Neural progenitor cell (in vitro differentiated cells): ENCODE results near the gene CCDC184. TPM values are rescaled to one million over a fixed set of nuclear protein-coding genes. Genes with fewer than 3 reads are reported as not detected.

ENCODE experiments used
- DNase-seq: peaks from one replicate; pipeline ENCODE4 v3.0.0-alpha.2; 2016; ENCODE audit warnings: low spot score
- H2AFZ ChIP-seq: fragments of 200-600 bp; sonication (generic); replicated peaks from 2 replicates; pipeline ENCODE4 v1.6.1; 2016; ENCODE audit warnings: antibody characterized with exemption
- H3F3A ChIP-seq: fragments of 200-600 bp; sonication (generic); 2 replicates; pipeline ENCODE4 v1.6.1; 2016; ENCODE audit warnings: antibody characterized with exemption, low read depth
- H3K27ac ChIP-seq: fragments of 200-600 bp; sonication (generic); 2 replicates; pipeline ENCODE4 v1.5.1; 2016; ENCODE audit warnings: mild to moderate bottlenecking
- H3K27me3 ChIP-seq: fragments of 200-600 bp; sonication (generic); 2 replicates; pipeline ENCODE4 v1.6.1; 2016; ENCODE audit warnings: mild to moderate bottlenecking, moderate library complexity
- H3K36me3 ChIP-seq: fragments of 200-600 bp; sonication (generic); 2 replicates; pipeline ENCODE4 v1.5.1; 2016
- H3K4me1 ChIP-seq: fragments of 200-600 bp; sonication (generic); 2 replicates; pipeline ENCODE4 v1.6.1; 2016; ENCODE audit warnings: mixed run types
- H3K4me2 ChIP-seq: fragments of 200-600 bp; sonication (generic); 2 replicates; pipeline ENCODE4 v1.6.1; 2016
- H3K4me3 ChIP-seq: fragments of 200-600 bp; sonication (generic); 2 replicates; pipeline ENCODE4 v1.5.1; 2016
- H3K79me2 ChIP-seq: fragments of 200-600 bp; sonication (generic); 2 replicates; pipeline ENCODE4 v1.6.1; 2016; ENCODE audit warnings: low read depth
- H3K9ac ChIP-seq: fragments of 200-600 bp; sonication (generic); 2 replicates; pipeline ENCODE4 v1.6.1; 2016
- H3K9me3 ChIP-seq: fragments of 200-600 bp; sonication (generic); 2 replicates; pipeline ENCODE4 v1.5.1; 2016; ENCODE audit warnings: low read depth
- H4K20me1 ChIP-seq: fragments of 200-600 bp; sonication (generic); 2 replicates; pipeline ENCODE4 v1.6.1; 2016; ENCODE audit warnings: low read depth
- H3K27ac Mint-ChIP-seq: 3 replicates; pipeline ENCODE4 v1.8.0; 2021; ENCODE audit warnings: mixed read lengths
- H3K27me3 Mint-ChIP-seq: 2 replicates; pipeline ENCODE4 v1.8.0; 2022; ENCODE audit warnings: low read depth, mild to moderate bottlenecking, inconsistent platforms, moderate library complexity, mixed read lengths; ENCODE audit not compliant: insufficient read depth
- H3K36me3 Mint-ChIP-seq: 3 replicates; pipeline ENCODE4 v1.8.0; 2021; ENCODE audit warnings: mixed read lengths
- H3K4me1 Mint-ChIP-seq: 3 replicates; pipeline ENCODE4 v1.8.0; 2021; ENCODE audit warnings: mixed read lengths
- H3K4me3 Mint-ChIP-seq: 3 replicates; pipeline ENCODE4 v1.8.0; 2021; ENCODE audit warnings: mild to moderate bottlenecking, moderate library complexity, mixed read lengths
- H3K9me3 Mint-ChIP-seq: 3 replicates; pipeline ENCODE4 v1.8.0; 2020; ENCODE audit warnings: mixed read lengths
- CTCF ChIP-seq: fragments of 200-600 bp; sonication (generic); IDR thresholded peaks from 2 replicates; pipeline ENCODE4 v1.5.1; 2017; ENCODE audit warnings: antibody characterized with exemption, mild to moderate bottlenecking
- EZH2 ChIP-seq: fragments of 200-600 bp; sonication (generic); IDR thresholded peaks from 2 replicates; pipeline ENCODE4 v1.6.1; 2017; ENCODE audit warnings: antibody characterized with exemption, mild to moderate bottlenecking, moderate library complexity
- EZH2phosphoT487 ChIP-seq: fragments of 200-600 bp; sonication (generic); IDR thresholded peaks from 2 replicates; pipeline ENCODE4 v1.6.1; 2017; ENCODE audit warnings: antibody characterized with exemption
- total RNA-seq: library from RNA; depleted of rRNA; stranded (reverse); fragments of >200 nt; gene quantifications from 2 replicates; pipeline ENCODE4 v1.2.3, GENCODE V29; 2015; ENCODE audit warnings: low replicate concordance

The CCDC184 gene
- total RNA-seq, 1 donor from 2014 or later, result 0.28 TPM

DNA sequence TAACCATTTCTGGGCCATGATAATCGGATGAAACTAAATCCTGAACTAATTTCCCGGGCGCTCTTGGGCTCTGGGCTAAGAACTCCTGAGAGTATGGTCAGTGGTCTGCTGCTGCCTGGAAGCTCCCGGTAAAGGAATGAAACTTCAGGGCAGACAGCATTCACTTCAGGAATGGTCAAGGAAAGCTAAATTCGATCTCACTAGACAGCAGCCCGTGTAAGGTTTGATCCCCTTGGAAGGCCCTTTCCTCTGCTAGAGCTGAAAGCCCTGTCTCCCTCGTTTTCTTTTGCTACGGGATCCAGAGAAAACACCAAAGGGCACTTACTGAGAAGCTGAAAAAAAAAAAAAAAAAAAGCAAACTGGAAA lies 26.8 kb upstream of the CCDC184 start:
- Histone ChIP-seq H3K4me3 (peak overlapping the region; percentile 69), H3F3A (peaks cover 14% of the 10 kb centered on the region), H3K9ac (no peak overlapping the region), H3K4me2 (peak overlapping the region; percentile 82), H4K20me1 (no peaks in the 10 kb centered on the region), H2AFZ (peak overlapping the region; percentile 94), H3K27me3 (no peaks in the 10 kb centered on the region), H3K4me1 (peaks cover 5% of the 10 kb centered on the region), H3K79me2 (no peaks in the 10 kb centered on the region), H3K9me3 (no peaks in the 10 kb centered on the region), H3K27ac (no peak overlapping the region), H3K36me3 (no peaks in the 10 kb centered on the region)
- H3K4me3 Mint-ChIP-seq, result peak overlapping the region; percentile 95
- no peaks in the 10 kb centered on the region for H3K9me3 Mint-ChIP-seq
- peaks cover 17% of the 10 kb centered on the region for H3K4me1 Mint-ChIP-seq
- DNase-seq, result no peak
- H3K27me3 Mint-ChIP-seq, result peaks cover 3% of the 10 kb centered on the region
- peak overlapping the region; percentile 60 for H3K27ac Mint-ChIP-seq
- no peak for TF ChIP-seq EZH2
- TF ChIP-seq EZH2phosphoT487, result no peak
- no peak for TF ChIP-seq CTCF
- H3K36me3 Mint-ChIP-seq, result peaks cover 2% of the 10 kb centered on the region

- peaks cover 2% of the 10 kb centered on the region for H3K36me3 Mint-ChIP-seq
- H3K9me3 Mint-ChIP-seq, result no peaks in the 10 kb centered on the region
- H3K79me2 ChIP-seq, result no peaks in the 10 kb centered on the region
- peaks cover 5% of the 10 kb centered on the region for H3K4me1 ChIP-seq
- H3K27ac ChIP-seq, result no peak within 1 kb of the TSS
- no peaks in the 10 kb centered on the region for H3K27me3 ChIP-seq
- H3F3A ChIP-seq, result peaks cover 14% of the 10 kb centered on the region
- peak within 1 kb of the TSS; percentile 69 for H3K4me3 ChIP-seq
- no peaks in the 10 kb centered on the region for H3K9me3 ChIP-seq
- peaks cover 3% of the 10 kb centered on the region for H3K27me3 Mint-ChIP-seq
- no peaks in the 10 kb centered on the region for H4K20me1 ChIP-seq
- H2AFZ ChIP-seq, result peak within 1 kb of the TSS; percentile 94
- TF ChIP-seq EZH2phosphoT487 (no peak), CTCF (peak; percentile 52), EZH2 (no peak)
- H3K4me3 Mint-ChIP-seq, result peak within 1 kb of the TSS; percentile 95
- peak; percentile 100 for DNase-seq
- peak within 1 kb of the TSS; percentile 98 for H3K27ac Mint-ChIP-seq
- H3K4me1 Mint-ChIP-seq, result peaks cover 17% of the 10 kb centered on the region
- H3K4me2 ChIP-seq, result peak within 1 kb of the TSS; percentile 82
- peak within 1 kb of the TSS; percentile 18 for H3K9ac ChIP-seq
- H3K36me3 ChIP-seq, result no peaks in the 10 kb centered on the region
Measured at GRCh38 chr12:48157018-48157888, 26.2 kb upstream of the CCDC184 start, which contains the start of gene ASB8. TSS of gene ASB8 (minus strand) at chr12:48157515. CDS start at chr12:48153496, 4,019 bp downstream.

DNA sequence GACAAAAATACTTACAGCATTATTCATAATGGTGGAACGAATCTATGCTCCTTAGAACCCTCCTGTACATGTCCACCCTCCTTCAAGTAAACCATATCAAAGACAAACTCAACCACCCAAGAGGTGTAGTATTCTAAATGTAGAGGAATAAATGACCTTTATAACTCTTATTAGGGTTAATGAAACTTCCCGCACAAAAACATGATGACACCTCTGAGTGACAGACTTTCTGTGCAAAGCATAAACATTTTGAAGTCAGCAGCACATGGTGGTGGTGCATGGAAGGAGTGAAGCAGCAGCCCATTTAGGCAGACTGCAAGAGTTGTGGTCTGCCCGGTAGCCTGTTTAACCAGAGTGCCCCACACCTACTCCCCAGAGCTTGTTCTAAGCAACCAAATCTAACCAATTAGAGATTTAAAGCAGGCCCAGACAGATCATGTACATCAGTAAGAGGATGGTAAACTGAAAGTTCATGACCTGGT lies 25.5 kb upstream of the CCDC184 start:
- H3K36me3 ChIP-seq, result no peaks in the 10 kb centered on the region
- no peak overlapping the region for H3K27ac ChIP-seq
- Mint-ChIP-seq H3K4me1 (peaks cover 17% of the 10 kb centered on the region), H3K36me3 (peaks cover 2% of the 10 kb centered on the region), H3K4me3 (peak overlapping the region; percentile 95), H3K27me3 (peaks cover 3% of the 10 kb centered on the region), H3K9me3 (no peaks in the 10 kb centered on the region), H3K27ac (peak overlapping the region; percentile 98)
- H4K20me1 ChIP-seq, result no peaks in the 10 kb centered on the region
- H3K4me1 ChIP-seq, result peaks cover 5% of the 10 kb centered on the region
- H3K4me3 ChIP-seq, result peak overlapping the region; percentile 69
- H3K4me2 ChIP-seq, result peak overlapping the region; percentile 82
- H3F3A ChIP-seq, result peaks cover 14% of the 10 kb centered on the region
- TF ChIP-seq EZH2, result no peak
- TF ChIP-seq EZH2phosphoT487, result no peak
- TF ChIP-seq CTCF, result no peak
- no peaks in the 10 kb centered on the region for H3K27me3 ChIP-seq
- H3K79me2 ChIP-seq, result no peaks in the 10 kb centered on the region
- H2AFZ ChIP-seq, result peak overlapping the region; percentile 94
- no peak overlapping the region for H3K9ac ChIP-seq
- no peaks in the 10 kb centered on the region for H3K9me3 ChIP-seq
- DNase-seq, result no peak
